HG03457 (cell line): ENCODE data around the gene OR5B3.
"Not testable (repeated sequence)": the region's sequence is repeated elsewhere in the genome, so short reads cannot be mapped to it uniquely, and the experiment has no call there.

Experiments
- ATAC-seq: cut with Tn5 transposase; IDR thresholded peaks from one replicate; pipeline ENCODE4 v1.9.1; 2021; ENCODE audit warnings: moderate number of reproducible peaks; ENCODE audit not compliant: unreplicated experiment

OR5B3 gene

GRCh38 chr11:58406774-58407173 is at the start of gene OR5B3:
Gene OR5B3 (minus strand): TSS chr11:58406874. CDS start chr11:58403409, 3,465 bp downstream.
- ATAC-seq: no peak

- no peak for ATAC-seq
Observed at GRCh38 chr11:58451585-58451984, 44.9 kb upstream of the OR5B3 start.

- no peak for ATAC-seq
Observed at GRCh38 chr11:58446294-58446693, 39.6 kb upstream of the OR5B3 start.

- no peak for ATAC-seq
Observed at GRCh38 chr11:58444300-58444699, 37.6 kb upstream of the OR5B3 start.

- no peak for ATAC-seq
Observed at GRCh38 chr11:58442136-58442535, 35.5 kb upstream of the OR5B3 start, which contains the start of gene OR5B12. Gene OR5B12 (minus strand): TSS chr11:58442236. CDS start chr11:58440151, 2,085 bp downstream.

- ATAC-seq: no peak
Observed at GRCh38 chr11:58438486-58438885, 31.8 kb upstream of the OR5B3 start.

GRCh38 chr11:58434217-58434616 is 27.5 kb upstream of the OR5B3 start:
- ATAC-seq: no peak

GRCh38 chr11:58433638-58434203 is 27.0 kb upstream of the OR5B3 start:
- no peak for ATAC-seq

- no peak for ATAC-seq
Observed at GRCh38 chr11:58429273-58429672, 22.6 kb upstream of the OR5B3 start.

- no peak for ATAC-seq
Observed at GRCh38 chr11:58428021-58428420, 21.3 kb upstream of the OR5B3 start, which contains the start of gene OR5B2. Gene OR5B2 (minus strand): TSS chr11:58428121. CDS start chr11:58423261, 4,860 bp downstream.

GRCh38 chr11:58399622-58400021 is 7.1 kb downstream of the OR5B3 start:
- ATAC-seq: not testable (repeated sequence)

GRCh38 chr11:58395581-58395980 is 11.1 kb downstream of the OR5B3 start:
- no peak for ATAC-seq

- no peak for ATAC-seq
Observed at GRCh38 chr11:58394195-58394594, 12.5 kb downstream of the OR5B3 start.

GRCh38 chr11:58392746-58393145 is 13.9 kb downstream of the OR5B3 start:
- no peak for ATAC-seq

GRCh38 chr11:58391879-58392278 is 14.8 kb downstream of the OR5B3 start:
- no peak for ATAC-seq

- no peak for ATAC-seq
Observed at GRCh38 chr11:58390551-58391063, 16.1 kb downstream of the OR5B3 start.

GRCh38 chr11:58358969-58359368 is 47.7 kb downstream of the OR5B3 start, which contains the start of gene OR5B17:
Gene OR5B17 (minus strand): TSS chr11:58359069. CDS start chr11:58359069, 0 bp downstream.
- no peak for ATAC-seq

GRCh38 chr11:58354727-58355126 is 51.9 kb downstream of the OR5B3 start:
- ATAC-seq: no peak
